A549 (cell line): ENCODE results near the gene DLG2.

Source experiments
- KDM1A ChIP-seq: fragments of 200-600 bp; sonication (generic); IDR thresholded peaks from 2 replicates; pipeline ENCODE4 v1.6.1; 2016; ENCODE audit warnings: low read depth, mild to moderate bottlenecking
- MYC ChIP-seq: IDR thresholded peaks from 2 replicates; pipeline ENCODE4 v1.6.1; 2012; ENCODE audit warnings: mild to moderate bottlenecking, inconsistent platforms, low read length, improper control_type of control experiment, borderline replicate concordance
- PHF8 ChIP-seq: fragments of 200-600 bp; sonication (generic); IDR thresholded peaks from 2 replicates; pipeline ENCODE4 v1.6.1; 2016; ENCODE audit warnings: low read depth, mild to moderate bottlenecking, antibody characterized with exemption, moderate library complexity, borderline replicate concordance
- POLR2AphosphoS2 ChIP-seq: conservative IDR thresholded peaks from 2 replicates; pipeline ENCODE4 v1.6.1; 2012; ENCODE audit warnings: low read length, improper control_type of control experiment, inconsistent platforms
- RAD21 ChIP-seq, 2 experiments: fragments of >200 bp in 1 of 2; sonication (Bioruptor Twin) in 1 of 2; formaldehyde crosslinking in 1 of 2; IDR thresholded peaks in 1 of 2; conservative IDR thresholded peaks in 1 of 2; 2 replicates in 1 of 2; 3 replicates in 1 of 2; pipeline ENCODE4 v1.6.1; 2012 to 2018; ENCODE audit warnings: inconsistent platforms in 1 of 2
- ZSCAN20 ChIP-seq: fragments of 250-450 bp; sonication (Bioruptor Pico); IDR thresholded peaks from 2 replicates; pipeline ENCODE4 v1.8.0; 2022; ENCODE audit warnings: mild to moderate bottlenecking, moderate library complexity
- TF ChIP-seq, protein P1 (sequence below): fragments of >200 bp; sonication (Bioruptor Twin); formaldehyde crosslinking; IDR thresholded peaks from 3 replicates; pipeline ENCODE4 v1.5.1; 2016
- TF ChIP-seq, protein P2 (sequence below): fragments of 200-600 bp; sonication (generic); IDR thresholded peaks from 2 replicates; pipeline ENCODE4 v1.6.1; 2016; ENCODE audit warnings: antibody characterized with exemption, mild to moderate bottlenecking, moderate library complexity
- TF ChIP-seq, protein P3 (sequence below): fragments of 250-450 bp; sonication (Bioruptor Pico); IDR thresholded peaks from 2 replicates; pipeline ENCODE4 v1.5.0; 2020; ENCODE audit warnings: low read depth, mild to moderate bottlenecking, moderate library complexity

DNA sequence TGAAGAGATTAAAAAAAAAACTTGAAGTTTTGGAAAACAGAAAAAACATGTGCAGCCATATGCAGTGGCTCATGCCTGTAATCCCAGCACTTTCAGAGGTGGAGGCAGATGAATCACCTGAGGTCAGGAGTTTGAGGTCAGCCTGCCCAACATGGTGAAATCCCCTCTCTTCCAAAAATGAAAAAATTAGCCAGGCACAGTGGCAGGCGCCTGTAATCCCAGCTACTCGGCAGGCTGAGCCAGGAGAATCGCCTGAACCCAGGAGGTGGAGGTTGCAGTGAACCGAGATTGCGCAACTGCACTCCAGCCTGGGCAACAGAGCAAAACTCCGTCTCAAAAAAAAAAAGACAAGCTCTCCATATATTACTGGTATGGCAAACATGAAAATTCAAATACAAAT lies 7.6 kb downstream of the DLG2 start:
- TF ChIP-seq, protein P1, sequence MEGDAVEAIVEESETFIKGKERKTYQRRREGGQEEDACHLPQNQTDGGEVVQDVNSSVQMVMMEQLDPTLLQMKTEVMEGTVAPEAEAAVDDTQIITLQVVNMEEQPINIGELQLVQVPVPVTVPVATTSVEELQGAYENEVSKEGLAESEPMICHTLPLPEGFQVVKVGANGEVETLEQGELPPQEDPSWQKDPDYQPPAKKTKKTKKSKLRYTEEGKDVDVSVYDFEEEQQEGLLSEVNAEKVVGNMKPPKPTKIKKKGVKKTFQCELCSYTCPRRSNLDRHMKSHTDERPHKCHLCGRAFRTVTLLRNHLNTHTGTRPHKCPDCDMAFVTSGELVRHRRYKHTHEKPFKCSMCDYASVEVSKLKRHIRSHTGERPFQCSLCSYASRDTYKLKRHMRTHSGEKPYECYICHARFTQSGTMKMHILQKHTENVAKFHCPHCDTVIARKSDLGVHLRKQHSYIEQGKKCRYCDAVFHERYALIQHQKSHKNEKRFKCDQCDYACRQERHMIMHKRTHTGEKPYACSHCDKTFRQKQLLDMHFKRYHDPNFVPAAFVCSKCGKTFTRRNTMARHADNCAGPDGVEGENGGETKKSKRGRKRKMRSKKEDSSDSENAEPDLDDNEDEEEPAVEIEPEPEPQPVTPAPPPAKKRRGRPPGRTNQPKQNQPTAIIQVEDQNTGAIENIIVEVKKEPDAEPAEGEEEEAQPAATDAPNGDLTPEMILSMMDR, result no peak
- TF ChIP-seq POLR2AphosphoS2, result no peak
- TF ChIP-seq ZSCAN20 (CRISPR knock-in tag), result no peak
- TF ChIP-seq RAD21 (conservative IDR thresholded peaks at IDR 0.05 in 1 of 2, IDR thresholded peaks at IDR 0.05 in 1 of 2), result no peak
- no peak for TF ChIP-seq KDM1A
- no peak for TF ChIP-seq MYC
- TF ChIP-seq, protein P2, sequence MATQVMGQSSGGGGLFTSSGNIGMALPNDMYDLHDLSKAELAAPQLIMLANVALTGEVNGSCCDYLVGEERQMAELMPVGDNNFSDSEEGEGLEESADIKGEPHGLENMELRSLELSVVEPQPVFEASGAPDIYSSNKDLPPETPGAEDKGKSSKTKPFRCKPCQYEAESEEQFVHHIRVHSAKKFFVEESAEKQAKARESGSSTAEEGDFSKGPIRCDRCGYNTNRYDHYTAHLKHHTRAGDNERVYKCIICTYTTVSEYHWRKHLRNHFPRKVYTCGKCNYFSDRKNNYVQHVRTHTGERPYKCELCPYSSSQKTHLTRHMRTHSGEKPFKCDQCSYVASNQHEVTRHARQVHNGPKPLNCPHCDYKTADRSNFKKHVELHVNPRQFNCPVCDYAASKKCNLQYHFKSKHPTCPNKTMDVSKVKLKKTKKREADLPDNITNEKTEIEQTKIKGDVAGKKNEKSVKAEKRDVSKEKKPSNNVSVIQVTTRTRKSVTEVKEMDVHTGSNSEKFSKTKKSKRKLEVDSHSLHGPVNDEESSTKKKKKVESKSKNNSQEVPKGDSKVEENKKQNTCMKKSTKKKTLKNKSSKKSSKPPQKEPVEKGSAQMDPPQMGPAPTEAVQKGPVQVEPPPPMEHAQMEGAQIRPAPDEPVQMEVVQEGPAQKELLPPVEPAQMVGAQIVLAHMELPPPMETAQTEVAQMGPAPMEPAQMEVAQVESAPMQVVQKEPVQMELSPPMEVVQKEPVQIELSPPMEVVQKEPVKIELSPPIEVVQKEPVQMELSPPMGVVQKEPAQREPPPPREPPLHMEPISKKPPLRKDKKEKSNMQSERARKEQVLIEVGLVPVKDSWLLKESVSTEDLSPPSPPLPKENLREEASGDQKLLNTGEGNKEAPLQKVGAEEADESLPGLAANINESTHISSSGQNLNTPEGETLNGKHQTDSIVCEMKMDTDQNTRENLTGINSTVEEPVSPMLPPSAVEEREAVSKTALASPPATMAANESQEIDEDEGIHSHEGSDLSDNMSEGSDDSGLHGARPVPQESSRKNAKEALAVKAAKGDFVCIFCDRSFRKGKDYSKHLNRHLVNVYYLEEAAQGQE, result no peak
- TF ChIP-seq, protein P3, sequence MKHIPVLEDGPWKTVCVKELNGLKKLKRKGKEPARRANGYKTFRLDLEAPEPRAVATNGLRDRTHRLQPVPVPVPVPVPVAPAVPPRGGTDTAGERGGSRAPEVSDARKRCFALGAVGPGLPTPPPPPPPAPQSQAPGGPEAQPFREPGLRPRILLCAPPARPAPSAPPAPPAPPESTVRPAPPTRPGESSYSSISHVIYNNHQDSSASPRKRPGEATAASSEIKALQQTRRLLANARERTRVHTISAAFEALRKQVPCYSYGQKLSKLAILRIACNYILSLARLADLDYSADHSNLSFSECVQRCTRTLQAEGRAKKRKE (CRISPR knock-in tag), result no peak
- TF ChIP-seq PHF8, result no peak
